GM18873 (cell line): ENCODE results near the gene CLIC4.

ENCODE experiments used
- ATAC-seq: cut with Tn5 transposase; IDR thresholded peaks from one replicate; pipeline ENCODE4 v1.9.1; 2021; ENCODE audit warnings: mild to moderate bottlenecking, moderate library complexity, moderate number of reproducible peaks; ENCODE audit not compliant: unreplicated experiment, low FRiP score

The CLIC4 gene

DNA sequence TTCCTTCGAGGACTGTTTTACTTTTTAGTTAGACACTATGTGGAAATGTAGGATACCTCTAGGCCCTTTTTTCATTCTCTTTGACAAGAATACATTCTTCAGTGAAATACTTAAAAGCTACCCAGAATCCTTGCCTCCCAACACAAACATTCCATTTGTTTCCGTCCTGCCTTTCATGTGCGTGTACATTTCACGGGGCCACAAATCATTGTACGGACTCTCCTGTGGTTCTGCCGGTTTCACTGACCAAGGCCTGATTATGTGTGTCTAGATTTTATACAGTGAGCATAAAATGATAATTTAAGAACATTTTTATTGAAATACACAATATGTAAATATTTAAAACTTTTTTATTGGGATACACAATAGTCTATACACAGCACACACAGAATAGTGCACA lies 108.4 kb downstream of the CLIC4 start:
- ATAC-seq = no peak

- no peak for ATAC-seq
Observed at GRCh38 chr1:24855474-24855873, 110.2 kb downstream of the CLIC4 start.

DNA sequence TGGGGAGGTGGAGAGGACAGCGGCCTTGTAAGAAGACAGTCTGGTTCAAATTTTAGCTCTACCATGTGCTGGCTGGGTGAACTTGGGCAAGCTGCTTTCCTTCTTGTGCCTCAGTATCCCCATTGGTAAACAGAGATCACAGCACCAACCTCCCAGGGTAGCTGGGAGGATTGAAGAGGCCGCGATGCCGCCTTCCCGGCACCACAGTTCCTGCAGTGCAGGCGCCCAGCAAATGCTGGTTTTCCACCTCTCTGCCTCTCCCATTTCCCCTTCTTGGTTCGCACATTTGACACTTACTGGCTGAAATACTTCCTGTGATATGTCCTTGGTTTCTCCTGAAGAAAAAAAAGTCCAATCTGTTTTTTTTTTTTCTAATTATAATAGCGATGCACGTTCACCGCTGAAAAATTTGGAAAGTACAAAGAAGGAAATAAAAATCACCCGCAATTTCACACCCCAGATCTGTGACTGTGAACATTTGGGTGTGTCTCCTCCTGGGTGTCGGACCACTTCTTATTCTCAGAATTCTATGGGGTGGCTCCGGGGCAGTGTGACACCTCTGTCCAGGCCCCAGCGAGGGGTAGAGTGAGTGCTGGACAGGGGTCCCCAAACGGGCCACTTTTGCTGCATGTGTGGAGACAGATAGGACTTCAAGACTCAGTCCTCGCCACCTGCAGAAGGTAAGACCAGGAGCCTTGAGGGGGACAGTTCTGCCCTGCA lies 111.7 kb downstream of the CLIC4 start:
- no peak for ATAC-seq

- ATAC-seq = no peak
Observed at GRCh38 chr1:24857507-24858133, 112.4 kb downstream of the CLIC4 start.

- no peak for ATAC-seq
Observed at GRCh38 chr1:24858277-24858676, 113.0 kb downstream of the CLIC4 start.

DNA sequence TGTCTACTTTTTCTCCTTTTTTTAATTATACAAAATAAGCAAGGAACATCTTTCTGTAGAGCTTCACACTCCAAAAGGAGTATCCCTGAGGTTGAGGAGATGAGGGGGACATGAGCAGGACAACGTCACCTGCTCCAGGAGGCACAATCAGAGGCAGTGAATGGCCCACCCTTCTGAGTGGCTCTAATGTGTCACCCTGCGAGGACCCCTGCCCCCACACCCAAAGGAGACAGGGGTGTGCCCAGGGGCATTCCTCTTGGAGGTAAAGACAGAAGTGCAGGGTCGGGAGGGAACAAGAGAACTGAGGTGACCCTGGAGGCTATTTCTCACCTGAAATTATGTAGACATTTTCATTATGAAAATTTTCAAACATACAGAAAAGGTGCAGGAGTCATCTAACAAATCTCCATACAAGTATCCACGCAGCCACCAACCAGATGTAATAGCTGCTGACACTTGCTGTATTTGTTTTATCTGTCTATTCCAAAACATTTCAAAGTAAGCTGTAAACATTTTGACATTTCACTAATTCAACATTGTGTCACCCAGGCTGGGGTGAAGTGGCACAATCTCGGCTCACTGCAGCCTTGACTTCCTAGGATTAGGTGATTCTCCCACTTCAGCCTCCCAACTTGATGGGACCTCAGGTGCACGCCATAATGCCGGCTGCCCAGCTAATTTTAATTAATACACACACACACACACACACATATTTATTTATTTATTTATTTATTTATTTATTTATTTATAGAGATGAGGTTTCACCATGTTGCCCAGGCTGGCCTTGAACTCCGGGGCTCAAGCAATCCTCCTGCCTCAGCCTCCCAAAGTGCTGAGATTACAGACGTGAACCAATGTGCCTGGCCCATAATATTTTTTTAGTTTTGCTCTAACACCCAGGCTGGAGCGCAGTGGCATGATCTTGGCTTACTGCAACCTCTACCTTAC lies 114.1 kb downstream of the CLIC4 start:
- no peak for ATAC-seq

- ATAC-seq = no peak
Observed at GRCh38 chr1:24860841-24861240, 115.6 kb downstream of the CLIC4 start.

- ATAC-seq = no peak
Observed at GRCh38 chr1:24861821-24862727, 116.8 kb downstream of the CLIC4 start.

DNA sequence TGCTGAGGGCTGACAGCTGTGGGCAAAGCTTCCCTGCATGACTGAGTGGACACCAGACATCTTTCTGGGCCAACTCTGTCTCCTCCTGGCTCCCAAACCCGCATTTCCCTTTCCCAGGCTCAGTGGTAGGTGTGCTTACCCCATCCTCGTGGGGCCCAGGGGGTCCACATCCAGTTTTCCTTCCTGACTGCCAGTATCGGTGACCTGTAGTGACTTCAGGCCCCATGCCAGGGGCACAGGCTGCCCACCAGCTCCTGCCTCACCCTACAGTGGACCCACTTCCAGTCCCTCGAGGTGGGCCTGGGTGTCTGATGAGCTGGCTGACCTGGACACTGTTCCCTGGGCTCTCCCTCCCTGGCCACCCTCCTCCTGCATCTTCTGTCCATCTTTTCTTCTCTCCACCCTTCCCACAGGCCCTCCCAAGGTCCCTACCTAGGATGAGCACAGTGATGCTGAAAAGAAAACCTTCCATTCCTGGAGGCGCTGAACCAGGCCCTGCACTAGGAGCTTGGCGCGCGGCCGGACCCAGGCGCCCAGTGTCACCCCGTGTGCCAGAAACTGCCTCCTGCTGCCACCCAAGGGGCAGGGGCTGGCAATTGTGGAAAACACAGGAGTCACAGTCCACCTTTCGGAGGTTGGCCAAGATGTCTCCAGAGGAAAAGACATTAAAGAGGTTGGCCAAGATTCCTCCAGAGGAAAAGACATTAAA lies 117.7 kb downstream of the CLIC4 start:
- ATAC-seq = no peak

DNA sequence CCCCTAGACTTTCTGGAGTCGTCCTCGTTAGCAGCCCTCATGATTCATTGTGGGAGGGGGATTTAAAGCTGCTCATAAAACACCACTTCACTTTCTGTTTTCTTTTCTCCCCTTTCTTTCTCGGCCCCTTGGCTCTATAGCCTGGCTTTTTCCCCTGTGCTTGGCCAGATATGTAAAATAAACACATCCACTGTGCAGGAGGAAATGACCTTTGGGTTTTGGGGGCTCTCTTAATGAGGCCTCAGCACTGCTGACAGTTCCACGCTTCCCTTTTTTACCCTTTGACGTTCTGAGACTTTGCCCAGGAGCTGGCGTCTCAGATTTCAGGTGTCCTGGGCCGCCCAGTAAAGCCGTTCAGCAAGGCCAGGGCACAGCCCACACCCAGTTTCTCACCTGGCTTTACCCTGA lies 119.1 kb downstream of the CLIC4 start:
- ATAC-seq = no peak

- ATAC-seq = no peak
Observed at GRCh38 chr1:24865168-24865567, 119.9 kb downstream of the CLIC4 start.

DNA sequence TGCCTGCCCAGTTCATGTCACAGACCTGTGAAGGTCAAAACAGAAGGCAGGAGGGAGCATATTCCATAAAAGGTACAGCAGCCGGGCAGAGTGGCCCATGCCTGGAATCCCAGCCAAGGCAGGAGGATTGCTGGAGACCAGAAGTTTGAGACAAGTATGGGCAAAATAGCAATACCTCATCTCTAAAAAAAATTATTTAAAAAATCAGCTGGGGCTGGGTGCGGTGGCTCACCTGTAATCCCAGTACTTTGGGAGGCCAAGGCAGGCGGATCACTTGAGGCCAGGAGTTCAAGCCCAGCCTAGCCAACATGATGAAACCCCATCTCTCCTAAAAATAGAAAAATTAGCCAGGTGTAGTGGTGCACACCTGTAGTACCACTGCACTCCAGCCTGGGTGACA lies 120.3 kb downstream of the CLIC4 start:
- ATAC-seq = no peak

DNA sequence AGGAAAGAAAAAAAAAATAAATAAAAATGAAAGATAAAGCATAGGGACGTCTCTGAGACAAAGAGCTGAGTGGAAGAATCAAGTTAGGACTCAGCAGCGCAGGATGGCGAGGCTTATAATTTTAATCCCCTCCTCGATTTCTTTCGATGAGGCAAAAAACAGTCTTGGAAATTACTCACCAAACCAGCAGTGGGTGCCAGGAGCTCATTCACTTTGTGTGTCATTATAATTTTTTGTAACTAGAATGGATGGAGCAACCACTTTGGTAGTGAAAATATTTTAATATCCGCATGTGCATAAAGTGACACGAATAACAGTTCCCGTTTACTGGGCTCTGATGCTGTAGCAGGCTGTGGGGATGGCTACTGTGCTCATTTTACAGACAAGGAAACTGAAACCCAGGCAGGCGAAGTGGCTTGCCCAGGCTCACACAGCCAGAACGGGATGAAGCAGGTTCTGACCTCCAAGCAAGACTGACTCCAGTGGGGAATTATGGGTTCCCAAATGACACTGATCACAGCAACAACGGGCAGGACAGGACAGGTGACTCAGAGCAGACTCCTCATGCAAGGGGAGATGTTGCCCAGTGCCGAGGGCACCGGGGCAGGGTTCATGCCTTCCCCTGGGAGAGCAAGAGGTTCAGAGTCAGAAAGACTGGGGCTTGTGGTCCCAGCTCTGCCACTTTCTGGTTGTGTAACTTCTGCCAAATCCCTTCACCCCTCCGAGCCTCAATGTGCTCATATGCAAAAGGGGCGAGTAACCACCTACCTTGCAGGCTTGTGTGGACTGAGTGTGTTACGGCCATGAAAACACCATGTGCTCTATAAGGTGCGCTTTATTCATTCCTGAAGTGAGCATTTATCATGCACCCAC lies 121.2 kb downstream of the CLIC4 start:
- ATAC-seq = no peak

GRCh38 chr1:24867084-24867870 lies 122.0 kb downstream of the CLIC4 start:
- no peak for ATAC-seq

DNA sequence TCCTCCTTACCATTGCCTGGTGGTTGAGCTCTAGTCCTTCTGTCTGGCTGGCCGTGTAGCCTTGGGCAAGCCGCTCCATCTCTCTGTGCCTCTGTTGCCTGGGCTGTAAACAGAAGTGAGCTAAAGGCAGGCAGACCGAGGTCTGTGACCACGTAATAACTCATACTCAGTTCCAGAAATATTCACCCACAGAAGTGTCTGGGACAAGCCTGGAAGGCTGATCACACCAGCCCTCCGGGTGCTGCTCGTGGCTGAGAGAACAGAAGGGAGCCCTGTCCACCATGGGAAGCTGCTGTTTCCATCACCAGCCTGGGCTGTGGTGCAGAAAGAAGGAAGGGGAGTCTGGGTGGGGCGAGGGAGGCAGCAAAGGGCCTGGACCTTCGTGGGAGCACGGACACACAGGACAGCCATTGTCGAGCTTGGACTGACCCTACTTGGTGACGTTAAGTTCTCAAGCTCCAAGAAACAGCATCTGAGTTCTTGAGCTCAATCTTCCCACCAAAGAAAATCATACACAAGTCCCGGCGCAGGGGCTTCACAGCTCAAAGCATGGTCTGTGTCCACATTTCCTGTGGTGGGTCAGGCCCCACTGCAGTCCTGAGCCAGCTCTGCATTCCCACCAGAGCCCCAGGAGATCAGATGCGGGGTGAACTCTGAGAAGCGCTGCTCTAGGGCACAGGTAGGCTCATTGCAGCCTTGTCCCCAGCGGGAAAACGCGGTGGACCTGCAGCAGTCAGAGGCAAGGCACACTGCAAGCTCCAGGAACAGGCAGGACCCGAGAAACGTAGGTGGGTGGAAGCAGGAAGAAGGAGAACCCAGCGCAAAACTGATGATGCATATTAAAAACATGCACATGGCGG lies 123.0 kb downstream of the CLIC4 start:
- ATAC-seq = no peak

GRCh38 chr1:24870551-24871195 lies 125.4 kb downstream of the CLIC4 start:
- ATAC-seq = no peak
